HG02938 (cell line): ENCODE results near the gene RHOB.

Experiments
- ATAC-seq: cut with Tn5 transposase; IDR thresholded peaks from one replicate; pipeline ENCODE4 v1.9.1; 2021; ENCODE audit warnings: mild to moderate bottlenecking, moderate library complexity; ENCODE audit not compliant: unreplicated experiment

Gene RHOB

DNA sequence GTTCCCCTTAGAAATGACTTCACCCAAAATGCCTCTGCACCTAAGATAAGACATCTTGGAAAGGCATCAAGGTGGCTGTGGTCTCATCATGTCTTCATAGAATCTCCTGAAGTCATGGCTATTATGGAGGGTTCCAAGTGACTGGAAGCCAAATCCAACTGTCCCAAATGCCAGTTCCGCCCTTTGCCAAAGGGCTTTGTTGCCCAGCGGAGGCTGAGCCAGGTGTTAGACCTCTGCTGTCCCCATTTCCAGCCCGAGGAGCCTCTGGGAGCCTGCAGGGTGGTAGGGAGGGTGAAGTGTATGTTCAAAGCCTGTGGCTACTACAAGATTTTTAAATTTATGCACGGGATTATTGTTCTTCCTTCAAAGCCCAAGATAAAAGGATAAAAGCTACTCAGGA lies 25.7 kb downstream of the RHOB start:
- no peak for ATAC-seq

DNA sequence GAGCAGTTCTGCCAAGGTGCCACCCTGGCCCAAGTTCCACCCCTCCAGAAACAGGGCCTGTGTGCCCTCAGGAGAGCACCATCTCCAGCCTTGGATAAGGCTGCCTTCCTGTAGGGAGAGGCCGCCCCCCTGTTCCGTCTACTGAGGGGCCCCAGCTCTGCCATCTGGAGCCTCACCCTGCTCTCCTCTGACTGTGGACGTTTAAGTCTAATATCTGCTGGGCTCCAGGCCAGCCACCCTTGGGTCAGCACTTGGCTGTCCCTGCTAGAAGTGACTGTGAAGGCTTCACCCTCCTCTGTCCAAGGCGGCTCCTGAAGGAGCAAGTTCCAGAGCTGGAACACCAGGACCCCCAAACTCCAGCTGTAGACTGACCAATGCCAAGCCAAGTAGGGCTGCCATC lies 26.3 kb downstream of the RHOB start:
- ATAC-seq = no peak

DNA sequence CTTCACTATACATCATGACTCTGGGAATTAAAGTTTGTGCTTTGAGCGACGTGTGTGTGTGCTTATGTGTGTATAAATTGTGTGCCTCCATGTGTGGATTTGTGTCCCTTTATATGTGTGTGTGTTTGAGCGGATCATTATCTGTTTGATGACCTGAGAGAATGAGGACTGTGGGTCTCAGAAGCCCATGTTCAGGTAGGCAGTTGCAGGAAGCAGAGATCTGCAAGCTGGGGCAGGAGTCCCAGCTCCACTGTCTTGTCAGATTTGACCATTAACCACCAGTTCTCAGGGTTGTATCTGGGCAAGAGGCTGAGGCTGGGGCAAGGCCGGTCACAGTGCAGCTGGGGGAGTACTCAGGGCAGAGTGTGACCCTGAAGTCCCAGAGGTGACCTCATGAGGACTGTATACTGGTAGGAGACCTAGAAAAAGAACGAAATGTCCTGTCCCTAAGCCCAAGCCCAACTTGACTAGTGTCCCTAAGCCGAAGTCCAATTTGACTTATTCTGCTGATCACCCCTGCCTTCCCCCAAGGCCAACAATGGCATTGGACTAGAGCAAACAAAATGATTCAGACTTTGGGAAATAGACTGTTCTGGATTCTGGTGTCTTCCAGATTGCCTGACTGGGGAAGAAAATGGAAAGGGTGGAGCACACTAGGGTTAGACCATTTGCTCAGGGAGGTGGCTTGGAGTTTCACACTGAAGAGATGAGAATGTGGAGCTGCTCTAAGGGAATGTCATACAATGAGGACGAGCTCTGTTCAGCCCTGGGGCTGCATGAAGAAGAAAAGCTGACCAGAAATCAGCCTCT lies 28.1 kb downstream of the RHOB start:
- no peak for ATAC-seq

DNA sequence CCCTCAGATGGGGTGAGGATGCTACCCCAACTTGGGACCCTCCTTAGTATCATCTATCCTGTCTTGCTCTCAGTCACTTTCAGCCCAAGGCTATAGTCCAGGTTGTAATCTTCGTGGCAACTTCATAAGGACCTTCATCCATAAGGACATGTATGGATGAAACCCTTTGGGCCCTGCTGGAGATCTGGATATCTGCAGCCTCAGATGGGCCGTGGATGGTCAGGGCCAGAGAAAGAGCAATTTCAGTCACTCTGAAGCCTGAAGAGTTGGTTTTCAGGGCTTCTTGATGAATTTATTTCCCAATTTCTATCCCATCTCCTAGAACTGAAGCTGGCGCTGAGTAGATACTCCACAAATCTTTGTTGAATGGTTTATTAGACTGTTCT lies 28.7 kb downstream of the RHOB start:
- no peak for ATAC-seq

DNA sequence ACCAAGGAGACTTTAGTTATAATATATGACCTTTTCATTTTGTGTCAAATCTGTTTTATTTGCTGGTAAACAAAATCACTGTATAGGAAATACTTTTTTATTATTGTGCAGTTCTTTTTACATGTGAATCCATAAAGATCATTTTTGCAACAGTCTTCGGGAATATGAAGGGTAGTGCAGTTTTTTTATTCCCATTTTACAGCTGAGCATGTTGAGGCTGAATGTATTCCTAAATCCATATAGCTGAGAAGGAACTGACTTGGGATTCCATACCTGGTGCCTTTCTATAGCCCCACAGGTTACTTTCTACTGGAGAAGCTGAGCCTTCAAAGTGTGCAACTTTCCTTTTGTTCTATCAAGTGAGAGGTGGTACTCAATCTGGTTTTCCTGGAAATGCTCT lies 29.6 kb downstream of the RHOB start:
- ATAC-seq = no peak

DNA sequence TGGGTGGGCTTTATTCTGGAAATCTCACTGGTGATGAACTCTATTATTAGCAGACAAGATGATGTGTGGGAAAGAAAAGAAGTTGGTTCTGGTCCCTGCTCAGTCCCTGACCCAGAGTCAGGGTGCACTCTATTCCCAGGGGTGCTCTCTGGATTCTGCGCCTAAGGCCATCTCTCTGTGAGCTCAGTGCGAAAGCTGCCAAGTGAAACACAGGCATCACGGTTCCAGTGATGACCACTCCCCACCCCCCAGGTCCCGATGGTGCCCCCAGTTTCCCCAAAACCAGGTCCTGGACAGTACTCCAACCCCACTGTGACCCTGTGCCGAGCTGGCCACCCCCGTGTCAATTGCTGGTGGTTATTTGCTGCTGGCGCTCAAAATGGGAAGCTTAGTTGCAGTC lies 30.1 kb downstream of the RHOB start:
- no peak for ATAC-seq

DNA sequence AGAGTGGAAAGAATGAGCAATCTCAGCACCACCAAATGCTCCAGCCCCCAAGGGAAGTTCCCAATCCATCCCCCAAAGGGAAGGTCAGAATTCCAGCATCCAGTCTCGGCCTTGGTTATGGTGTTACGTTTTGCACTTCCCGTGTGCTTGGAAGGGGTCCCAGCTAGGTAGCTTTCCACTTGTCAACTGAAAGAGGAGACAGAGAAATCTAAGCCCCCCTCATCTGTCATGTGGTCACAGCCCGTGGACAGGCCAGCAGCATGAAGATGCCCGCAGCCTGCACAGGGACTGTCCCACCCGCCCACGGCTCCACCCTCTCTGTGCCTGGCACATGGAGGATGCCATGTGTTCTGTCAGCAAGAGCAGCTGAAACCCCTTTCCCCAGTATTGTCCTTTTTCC lies 32.1 kb downstream of the RHOB start:
- ATAC-seq = no peak

DNA sequence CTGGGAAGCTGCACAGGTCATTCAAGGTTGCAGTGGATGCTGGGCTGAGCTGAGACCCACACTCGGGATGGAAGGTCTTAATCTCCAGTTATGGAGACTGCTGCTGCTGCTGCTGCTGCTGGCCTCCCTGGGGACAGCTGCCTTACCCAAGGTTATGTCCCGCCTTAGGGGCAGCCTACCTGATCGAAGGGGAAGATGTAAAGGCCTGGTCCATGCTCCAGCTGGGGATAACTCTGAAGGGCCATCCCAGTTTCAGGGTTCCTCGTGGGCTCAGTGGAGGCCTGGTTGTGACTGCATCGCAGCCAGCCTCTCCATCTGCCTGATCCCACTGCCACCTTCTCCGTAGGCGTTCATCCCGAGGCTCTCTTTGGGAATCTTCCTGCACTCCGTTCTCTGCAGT lies 33.0 kb downstream of the RHOB start:
- ATAC-seq = no peak

DNA sequence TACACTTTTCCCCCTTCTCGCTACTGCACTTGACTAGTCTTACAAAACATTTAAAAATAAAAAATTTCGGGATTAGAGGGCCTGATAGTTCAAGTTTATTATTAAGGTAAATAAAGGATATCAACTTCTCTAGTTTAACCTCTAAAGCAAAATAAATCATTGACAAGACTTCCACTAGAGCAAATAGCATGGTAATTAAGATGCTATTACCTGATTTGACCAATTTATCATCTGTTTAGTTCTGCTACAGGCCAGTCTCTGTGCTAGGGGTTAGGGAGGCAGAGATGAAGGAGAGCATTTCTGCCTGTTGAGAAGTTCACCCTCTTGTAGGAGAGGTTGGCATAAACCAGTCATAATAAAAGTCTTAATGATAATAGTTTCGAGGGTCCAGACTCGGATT lies 34.0 kb downstream of the RHOB start:
- no peak for ATAC-seq

DNA sequence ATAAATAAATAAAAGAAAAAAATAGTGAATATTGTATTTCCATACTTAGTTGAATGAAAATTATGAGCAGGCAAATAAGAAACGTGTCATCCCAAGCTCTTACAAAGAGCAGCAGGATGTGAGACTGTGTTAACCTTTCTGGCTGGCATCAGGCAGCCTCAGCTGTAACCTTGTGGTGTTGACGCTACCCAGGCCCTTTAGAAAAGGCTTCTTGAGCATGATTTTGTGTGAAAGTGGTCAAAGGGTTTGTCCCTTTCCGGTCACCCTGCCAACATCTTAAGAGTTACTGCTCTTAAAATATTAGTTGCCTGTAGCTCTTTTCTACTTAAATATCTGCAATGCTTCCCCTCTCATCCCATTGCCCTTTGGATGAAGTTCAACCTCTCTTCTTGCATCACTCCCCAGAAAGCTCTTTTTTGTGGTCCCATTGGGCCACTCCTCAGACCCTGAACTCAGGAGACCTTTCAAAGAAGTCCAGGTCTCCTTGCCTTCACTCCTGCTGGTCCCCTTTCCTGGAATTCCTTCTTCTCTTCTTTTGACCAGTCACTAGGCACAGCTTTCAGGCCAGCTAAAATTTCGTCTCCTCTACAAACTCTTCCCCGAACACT lies 35.0 kb downstream of the RHOB start:
- ATAC-seq = no peak

DNA sequence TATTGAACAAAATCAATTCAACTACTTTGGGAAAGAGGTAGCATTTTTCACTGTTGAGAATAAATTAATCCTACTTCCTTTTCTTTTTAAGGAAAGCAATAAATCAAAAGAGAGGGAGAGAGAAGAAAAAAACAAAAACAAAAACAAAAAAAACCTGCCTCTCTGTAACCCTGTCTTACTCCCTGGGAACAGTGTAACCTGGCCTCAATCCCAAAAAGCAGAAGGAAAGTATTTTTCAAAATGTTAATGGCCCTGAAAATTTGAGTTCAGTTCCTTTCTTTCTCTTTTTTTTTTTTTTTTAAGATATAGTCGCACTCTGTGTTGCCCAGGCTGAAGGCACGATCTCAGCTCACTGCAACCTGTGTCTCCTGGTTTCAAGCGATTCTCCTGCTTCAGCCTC lies 35.9 kb downstream of the RHOB start:
- ATAC-seq = no peak

DNA sequence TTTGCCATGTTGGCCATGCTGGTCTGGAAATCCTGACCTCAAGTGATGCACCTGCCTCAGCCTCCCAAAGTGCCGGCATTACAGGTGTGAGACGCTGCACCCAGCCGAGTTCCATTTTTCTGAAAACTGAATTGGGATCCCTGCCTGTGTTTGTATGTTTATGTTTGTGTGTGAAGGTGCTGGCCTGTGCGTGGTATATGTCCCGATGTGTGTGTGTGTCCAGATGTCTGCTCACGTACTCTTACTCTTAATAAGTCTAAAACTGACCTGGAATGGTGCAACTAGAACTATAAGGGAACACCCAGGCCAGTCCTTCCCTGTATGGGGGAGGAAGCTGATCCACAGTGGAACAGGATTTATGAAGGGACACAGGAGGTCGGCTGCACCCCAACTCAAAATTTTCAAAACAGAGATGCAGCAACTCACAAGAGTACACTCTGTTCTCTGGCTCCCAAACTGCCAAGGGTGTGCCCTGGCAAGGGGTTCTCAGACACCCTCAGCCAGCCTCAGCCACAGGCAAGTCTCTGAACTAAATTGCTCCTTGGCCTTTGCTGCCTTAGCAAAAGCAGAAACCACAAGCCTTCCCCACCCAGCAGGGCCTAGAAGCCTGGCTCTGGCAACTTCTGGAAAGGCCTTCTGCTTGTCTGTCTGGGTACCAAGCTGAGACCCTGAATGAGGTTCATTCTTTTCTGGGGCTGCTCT lies 36.5 kb downstream of the RHOB start:
- ATAC-seq = no peak

DNA sequence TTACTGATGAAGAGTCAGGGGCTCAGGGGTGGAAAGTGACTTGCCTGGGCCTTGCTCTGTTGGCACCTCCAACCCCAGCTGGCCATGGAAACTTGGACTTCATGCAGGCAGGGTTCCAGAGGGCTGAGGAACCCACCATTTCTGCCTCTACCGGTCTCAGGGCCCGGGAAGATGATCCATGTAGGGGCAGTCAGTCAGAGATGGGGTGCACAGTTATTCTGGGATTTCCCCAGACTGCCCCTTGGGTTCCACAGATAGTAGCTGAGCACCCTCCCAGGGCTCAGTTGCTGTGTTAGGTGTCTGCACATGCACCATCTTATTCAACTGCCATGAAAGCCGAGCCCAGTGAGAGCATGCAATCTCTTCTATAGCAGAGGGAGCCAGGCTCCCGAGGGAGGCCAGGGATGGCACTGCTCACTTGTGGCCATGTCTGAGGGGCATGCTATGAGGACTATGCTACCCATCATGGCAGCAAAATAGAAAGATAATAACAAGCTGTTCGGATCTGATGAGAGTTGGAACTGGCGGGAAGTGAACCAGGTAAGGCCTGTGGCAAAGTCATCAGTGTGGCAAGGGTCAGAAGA lies 37.3 kb downstream of the RHOB start:
- no peak for ATAC-seq

DNA sequence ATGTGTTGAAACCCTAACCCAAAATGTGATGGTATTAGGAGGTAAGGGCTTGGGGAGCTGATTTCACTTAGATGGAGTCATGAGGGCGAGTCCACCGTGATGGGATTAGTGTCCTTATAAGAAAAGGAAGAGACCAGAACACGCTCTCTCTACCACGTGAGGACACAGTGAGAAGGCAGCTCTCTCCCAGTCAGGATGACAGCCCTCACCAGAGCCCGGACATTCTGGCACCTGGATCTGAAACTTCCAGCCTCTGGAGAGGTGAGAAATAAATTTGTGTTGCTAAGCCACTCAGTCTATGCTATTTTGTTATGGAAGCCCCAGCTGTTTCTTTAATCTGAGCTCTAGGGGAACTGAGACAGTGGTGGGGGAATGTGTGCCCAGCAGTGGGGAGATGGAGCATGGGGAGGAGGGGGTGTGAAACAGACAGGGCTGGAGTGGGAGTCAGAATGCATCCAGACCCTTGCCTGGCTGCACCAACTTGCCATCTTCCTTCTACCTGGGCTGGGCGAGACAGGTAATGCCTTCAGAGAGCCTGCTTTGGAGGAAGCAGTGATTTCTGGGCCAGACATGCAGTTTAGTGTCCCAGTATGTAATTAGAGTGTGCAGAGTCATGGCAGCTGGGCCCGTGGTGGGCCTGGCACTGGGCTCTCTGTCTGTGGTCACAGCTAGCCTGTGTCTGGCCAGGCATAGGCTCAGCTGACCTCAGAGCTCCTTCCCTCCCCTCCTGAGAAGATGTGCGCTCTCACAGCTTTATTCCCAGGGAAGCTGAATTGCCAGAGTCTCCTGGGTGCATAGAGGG lies 38.1 kb downstream of the RHOB start:
- no peak for ATAC-seq

DNA sequence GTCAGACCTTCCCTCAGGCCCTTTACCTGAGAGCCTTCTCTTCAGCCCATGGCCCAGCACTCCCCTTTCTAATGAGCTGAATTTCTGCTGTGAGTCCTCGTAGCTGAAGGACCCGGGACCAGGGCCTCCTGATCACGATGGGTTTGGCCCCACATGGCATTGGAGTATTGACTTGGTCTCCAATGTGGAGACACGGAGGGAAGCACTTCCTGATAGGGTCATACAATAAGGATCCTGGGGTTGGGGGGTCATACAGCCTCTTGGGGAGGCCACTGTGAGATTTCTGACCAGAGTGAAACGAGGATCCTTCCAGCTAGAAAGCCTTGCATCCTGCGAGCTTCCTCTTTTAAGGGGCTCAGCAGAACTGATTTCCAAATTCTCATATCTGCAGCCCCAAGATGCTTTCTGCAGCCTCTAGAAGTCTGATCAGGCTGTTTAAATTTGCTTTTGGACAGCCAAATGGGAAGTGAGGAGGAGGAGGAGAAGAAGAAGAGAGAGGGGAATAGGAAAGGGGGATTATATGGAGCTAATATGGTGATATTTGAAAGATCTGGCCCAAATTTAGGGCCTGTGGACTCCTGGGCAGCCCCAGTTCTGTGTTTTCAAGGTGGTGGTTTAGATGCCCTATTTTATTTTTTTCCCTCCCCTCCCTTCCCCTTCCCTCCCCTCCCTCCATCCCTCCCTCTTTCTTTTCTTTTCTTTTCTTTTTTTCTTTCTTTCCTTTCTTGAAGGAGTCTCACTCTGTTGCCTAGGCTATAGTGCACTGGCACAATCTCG lies 38.9 kb downstream of the RHOB start:
- no peak for ATAC-seq

DNA sequence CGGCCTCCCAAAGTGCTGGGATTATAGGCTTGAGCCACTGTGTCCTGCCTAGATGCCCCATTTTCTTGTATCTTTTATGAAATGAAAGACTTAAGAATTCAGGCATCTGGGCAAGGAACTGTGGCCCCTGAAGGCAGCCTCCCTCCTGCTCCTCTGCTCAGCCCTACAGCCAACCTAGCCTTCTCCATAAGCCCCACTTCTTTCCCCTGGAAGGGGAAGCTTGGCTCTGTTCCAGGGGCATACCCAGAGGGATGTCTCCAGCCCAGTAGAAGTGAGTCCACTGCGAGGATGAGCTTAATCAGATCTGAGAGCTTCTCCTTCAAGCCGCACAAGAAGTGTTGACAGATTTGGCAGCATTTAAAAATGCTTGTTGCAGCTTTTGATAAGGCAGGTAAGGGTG lies 39.7 kb downstream of the RHOB start:
- no peak for ATAC-seq

DNA sequence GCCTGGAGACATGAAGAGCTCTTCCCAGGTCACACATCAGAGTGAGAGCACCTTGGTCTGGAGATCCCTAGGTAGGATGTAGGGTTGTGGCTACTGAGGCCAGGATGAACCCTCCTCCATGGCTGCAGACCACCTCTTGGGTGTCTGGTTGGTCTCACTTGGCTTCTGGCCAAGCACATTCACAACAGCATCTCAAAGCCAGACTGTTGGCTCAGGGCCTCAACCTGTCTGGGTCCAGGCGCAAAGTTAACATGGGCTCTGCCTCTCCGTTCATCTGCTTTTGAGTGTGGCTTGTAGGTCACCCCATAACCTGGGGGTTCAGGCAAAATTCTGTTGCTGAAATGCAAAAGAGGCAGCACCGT lies 40.1 kb downstream of the RHOB start:
- ATAC-seq = no peak

DNA sequence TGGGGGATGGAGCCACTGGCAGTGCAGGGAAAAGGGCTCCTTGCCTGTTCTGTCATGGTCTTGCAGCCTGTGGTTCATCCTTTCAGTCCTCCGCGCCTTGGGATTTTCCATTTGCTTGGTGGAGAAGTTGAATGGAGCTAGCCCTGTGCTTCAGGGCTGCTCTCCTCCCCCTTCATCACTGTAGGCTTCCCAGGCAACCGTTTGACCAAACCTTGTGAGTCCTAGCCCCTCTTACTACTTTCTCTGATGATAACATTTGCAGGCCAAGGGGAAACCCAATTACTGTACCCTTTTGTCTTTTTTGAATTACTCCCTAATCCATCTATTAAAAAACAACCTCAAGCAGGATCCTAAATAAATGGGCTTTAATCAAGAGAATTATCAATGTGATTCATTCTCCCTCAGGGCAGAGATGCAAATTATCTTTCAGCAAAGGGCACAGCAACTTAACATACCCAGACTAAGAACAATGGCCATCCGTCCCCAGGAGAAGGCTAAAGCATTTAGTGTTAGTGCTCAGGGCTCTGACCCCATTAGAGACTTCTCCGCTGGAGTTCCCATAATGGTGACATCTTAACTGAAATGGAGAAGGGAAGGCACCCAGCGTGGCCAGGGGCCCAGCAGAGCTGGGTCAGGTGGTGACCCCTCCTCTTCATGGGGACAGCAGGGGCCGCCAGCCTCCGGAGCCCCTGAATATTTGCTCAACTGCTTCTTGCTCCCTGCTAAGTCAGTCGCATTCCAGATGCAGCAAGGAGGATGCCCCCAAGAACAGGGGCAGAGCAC lies 40.7 kb downstream of the RHOB start:
- ATAC-seq = no peak

DNA sequence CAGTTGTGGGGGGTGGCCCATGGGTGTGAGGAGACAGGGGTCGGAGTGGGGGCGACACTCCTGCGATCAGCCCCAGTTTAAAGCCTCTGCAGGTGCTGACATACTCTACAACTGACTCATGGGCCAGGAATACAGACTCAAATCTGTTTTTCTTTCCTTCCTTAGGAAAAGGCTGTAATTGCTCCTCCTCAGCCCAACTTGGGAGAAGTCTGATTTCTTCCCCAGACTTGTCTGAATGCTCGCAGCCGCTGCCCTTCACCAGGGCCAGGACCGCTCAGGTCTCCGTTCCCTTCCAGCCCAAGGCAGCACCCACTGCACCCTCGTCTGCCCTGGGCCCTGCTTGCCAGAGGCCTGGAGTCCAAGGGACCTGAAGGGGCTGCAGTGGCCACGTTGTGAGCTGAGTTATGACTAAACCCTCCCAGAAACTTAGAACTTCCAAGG lies 41.3 kb downstream of the RHOB start:
- ATAC-seq = no peak

DNA sequence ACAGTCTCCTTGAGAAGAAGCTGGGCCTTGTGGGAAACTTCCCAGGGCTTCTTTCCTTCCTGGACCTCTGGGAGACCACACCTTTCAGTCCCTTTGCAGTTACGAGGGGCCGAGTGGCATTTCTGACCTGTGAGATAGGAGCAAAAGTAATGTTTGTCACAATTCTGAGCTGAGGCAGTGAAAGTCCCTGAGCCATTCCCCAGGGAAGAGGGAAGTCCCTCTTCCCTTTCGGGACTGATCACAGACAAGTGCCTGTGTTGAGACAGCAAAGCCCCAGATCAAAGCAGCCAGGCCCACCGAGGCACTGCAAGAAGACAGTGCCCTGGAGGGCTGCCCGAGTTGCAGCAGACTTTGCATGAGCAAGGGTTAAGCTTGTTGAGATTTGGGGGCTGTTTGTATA lies 41.9 kb downstream of the RHOB start:
- ATAC-seq = no peak
